Adrenal gland (tissue), 5 donors: Measurements from ENCODE around the gene RFPL1.
"Not testable (repeated sequence)": the region's sequence is repeated elsewhere in the genome, so short reads cannot be mapped to it uniquely, and the experiment has no call there.

Experiments used
- CTCF ChIP-seq, 6 experiments: fragments of 450-650 bp in 4 of 6; fragments of 200-600 bp in 2 of 6; sonication (generic) in 1 of 6; IDR thresholded peaks; 1 replicate in 5 of 6; 2 replicates in 1 of 6; pipeline versions ENCODE4 v1.5.1 to v1.8.0; 2016 to 2021; ENCODE audit warnings: antibody characterized with exemption in 6 of 6, mild to moderate bottlenecking in 2 of 6, moderate library complexity in 1 of 6
- POLR2A ChIP-seq, 2 donors: fragments of 450-650 bp; IDR thresholded peaks; one replicate each; pipeline ENCODE4 v1.6.1; 2017; ENCODE audit warnings: antibody characterized with exemption in 2 of 2, mild to moderate bottlenecking in 2 of 2, moderate library complexity in 1 of 2
- donor health status: DM: no; HTN: no; CAD: no.

DNA sequence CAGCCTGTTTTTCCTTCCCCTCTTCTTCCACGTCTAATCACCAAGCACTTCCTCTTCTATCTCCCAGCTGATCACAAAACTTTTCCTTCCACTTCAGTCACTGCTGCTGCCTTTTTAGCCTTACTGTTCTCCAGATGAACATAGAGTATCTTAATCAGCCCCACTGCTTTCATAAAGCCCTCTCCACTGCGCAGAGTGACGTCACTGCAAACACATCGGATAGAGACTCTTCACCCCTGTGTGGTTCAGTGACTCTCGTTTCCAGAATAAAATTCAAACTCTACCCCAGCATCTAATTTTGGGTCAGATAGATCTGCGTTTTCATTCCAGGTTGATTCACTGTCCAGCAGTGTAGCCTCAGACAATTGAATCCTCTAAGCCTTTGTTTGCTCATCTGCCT lies 36.8 kb upstream of the RFPL1 start:
- not testable (repeated sequence) for TF ChIP-seq CTCF, POLR2A (IDR thresholded peaks at IDR 0.05)
